Glutamatergic neuron (in vitro differentiated cells): ENCODE results near the gene TUBE1. TPM values are rescaled to one million over a fixed set of nuclear protein-coding genes. Genes with fewer than 3 reads are reported as not detected.

ENCODE experiments used
- DNase-seq: peaks from one replicate; pipeline ENCODE4 v3.0.0; 2022
- H3K27ac Mint-ChIP-seq: one replicate; pipeline ENCODE4 v1.8.0; 2020; ENCODE audit warnings: mild to moderate bottlenecking, mixed read lengths, inconsistent platforms; ENCODE audit not compliant: unreplicated experiment
- H3K27me3 Mint-ChIP-seq: one replicate; pipeline ENCODE4 v1.8.0; 2020; ENCODE audit warnings: mild to moderate bottlenecking, moderate library complexity, mixed read lengths, inconsistent platforms; ENCODE audit not compliant: unreplicated experiment
- H3K36me3 Mint-ChIP-seq: one replicate; pipeline ENCODE4 v1.8.0; 2020; ENCODE audit warnings: mild to moderate bottlenecking, mixed read lengths, inconsistent platforms; ENCODE audit not compliant: unreplicated experiment
- H3K4me1 Mint-ChIP-seq: one replicate; pipeline ENCODE4 v1.8.0; 2020; ENCODE audit warnings: mild to moderate bottlenecking, low read depth, mixed read lengths, inconsistent platforms; ENCODE audit not compliant: unreplicated experiment
- H3K4me3 Mint-ChIP-seq: one replicate; pipeline ENCODE4 v1.8.0; 2020; ENCODE audit warnings: mild to moderate bottlenecking, mixed read lengths, inconsistent platforms; ENCODE audit not compliant: unreplicated experiment
- H3K9me3 Mint-ChIP-seq: one replicate; pipeline ENCODE4 v1.8.0; 2020; ENCODE audit warnings: mild to moderate bottlenecking, moderate library complexity, mixed read lengths, inconsistent platforms; ENCODE audit not compliant: unreplicated experiment
- CTCF ChIP-seq: fragments of 200-600 bp; sonication (generic); IDR thresholded peaks from one replicate; pipeline ENCODE4 v1.5.0; 2021; ENCODE audit not compliant: partially characterized antibody, unreplicated experiment
- total RNA-seq: library from RNA; stranded (reverse); fragmentation: NEBNext Ultra II Directional; extraction: Animal tissue kit (Norgen Biotek cat#: 25700); gene quantifications from one replicate; pipeline ENCODE4 v1.2.1, GENCODE V29; 2021; ENCODE audit not compliant: unreplicated experiment

Gene TUBE1
- total RNA-seq, 1 donor from 2014 or later, result 18.4 TPM

- no peak overlapping the region for H3K27ac Mint-ChIP-seq
- no peak for TF ChIP-seq CTCF
- H3K4me1 Mint-ChIP-seq, result peaks cover 15% of the 10 kb centered on the region
- peaks cover 5% of the 10 kb centered on the region for H3K9me3 Mint-ChIP-seq
- peaks cover 5% of the 10 kb centered on the region for H3K27me3 Mint-ChIP-seq
- no peak for DNase-seq
- no peaks in the 10 kb centered on the region for H3K36me3 Mint-ChIP-seq
- no peak overlapping the region for H3K4me3 Mint-ChIP-seq
Measured at GRCh38 chr6:112031960-112032359, 55.3 kb downstream of the TUBE1 start.

- Mint-ChIP-seq H3K36me3 (no peaks in the 10 kb centered on the region), H3K4me3 (no peak overlapping the region), H3K27me3 (peaks cover 6% of the 10 kb centered on the region), H3K4me1 (peaks cover 15% of the 10 kb centered on the region), H3K9me3 (peaks cover 3% of the 10 kb centered on the region), H3K27ac (no peak overlapping the region)
- no peak for TF ChIP-seq CTCF
- DNase-seq, result no peak
Measured at GRCh38 chr6:112030961-112031660, 56.2 kb downstream of the TUBE1 start.

- TF ChIP-seq CTCF, result no peak
- peaks cover 6% of the 10 kb centered on the region for H3K27me3 Mint-ChIP-seq
- H3K9me3 Mint-ChIP-seq, result peaks cover 3% of the 10 kb centered on the region
- peaks cover 15% of the 10 kb centered on the region for H3K4me1 Mint-ChIP-seq
- no peak overlapping the region for H3K4me3 Mint-ChIP-seq
- H3K27ac Mint-ChIP-seq, result no peak overlapping the region
- DNase-seq, result no peak
- H3K36me3 Mint-ChIP-seq, result no peaks in the 10 kb centered on the region
Measured at GRCh38 chr6:112030206-112030960, 56.9 kb downstream of the TUBE1 start.

- H3K4me1 Mint-ChIP-seq, result peaks cover 15% of the 10 kb centered on the region
- peaks cover 8% of the 10 kb centered on the region for H3K27me3 Mint-ChIP-seq
- peak; percentile 87 for TF ChIP-seq CTCF
- peak; percentile 90 for DNase-seq
- no peak overlapping the region for H3K4me3 Mint-ChIP-seq
- H3K36me3 Mint-ChIP-seq, result peaks cover 6% of the 10 kb centered on the region
- peaks cover 6% of the 10 kb centered on the region for H3K9me3 Mint-ChIP-seq
- no peak overlapping the region for H3K27ac Mint-ChIP-seq
Measured at GRCh38 chr6:112029045-112029822, 58.0 kb downstream of the TUBE1 start.
